22Rv1 (cell line): ENCODE measurements around the gene KCNAB1.

Experiments
- ZFX ChIP-seq: fragments of 450-650 bp; IDR thresholded peaks from 2 replicates; pipeline ENCODE4 v1.6.1; 2017; ENCODE audit warnings: antibody characterized with exemption, borderline replicate concordance
- TF ChIP-seq, protein P1 (sequence below): fragments of 450-650 bp; IDR thresholded peaks from 2 replicates; pipeline ENCODE4 v1.5.1; 2017; ENCODE audit warnings: mild to moderate bottlenecking

DNA sequence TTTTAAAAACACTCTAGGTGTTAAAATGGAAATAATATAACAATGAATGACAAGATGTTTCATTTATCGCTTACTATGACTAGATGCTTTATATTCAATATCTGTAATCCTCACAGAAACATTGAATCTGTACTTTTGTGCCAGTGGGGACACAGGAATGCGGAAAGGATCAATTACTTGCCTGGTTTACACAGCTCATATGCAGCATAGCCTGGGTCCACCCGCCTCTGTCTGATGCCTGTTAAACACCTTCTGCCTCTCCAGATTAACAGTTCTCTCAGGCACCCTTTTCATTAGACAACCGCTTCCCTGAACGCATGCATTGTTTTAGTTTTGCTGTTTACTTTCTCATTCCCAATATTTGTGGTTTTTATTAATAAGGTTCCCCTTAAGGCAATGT, 12.9 kb upstream of the KCNAB1 start:
- TF ChIP-seq, protein P1, sequence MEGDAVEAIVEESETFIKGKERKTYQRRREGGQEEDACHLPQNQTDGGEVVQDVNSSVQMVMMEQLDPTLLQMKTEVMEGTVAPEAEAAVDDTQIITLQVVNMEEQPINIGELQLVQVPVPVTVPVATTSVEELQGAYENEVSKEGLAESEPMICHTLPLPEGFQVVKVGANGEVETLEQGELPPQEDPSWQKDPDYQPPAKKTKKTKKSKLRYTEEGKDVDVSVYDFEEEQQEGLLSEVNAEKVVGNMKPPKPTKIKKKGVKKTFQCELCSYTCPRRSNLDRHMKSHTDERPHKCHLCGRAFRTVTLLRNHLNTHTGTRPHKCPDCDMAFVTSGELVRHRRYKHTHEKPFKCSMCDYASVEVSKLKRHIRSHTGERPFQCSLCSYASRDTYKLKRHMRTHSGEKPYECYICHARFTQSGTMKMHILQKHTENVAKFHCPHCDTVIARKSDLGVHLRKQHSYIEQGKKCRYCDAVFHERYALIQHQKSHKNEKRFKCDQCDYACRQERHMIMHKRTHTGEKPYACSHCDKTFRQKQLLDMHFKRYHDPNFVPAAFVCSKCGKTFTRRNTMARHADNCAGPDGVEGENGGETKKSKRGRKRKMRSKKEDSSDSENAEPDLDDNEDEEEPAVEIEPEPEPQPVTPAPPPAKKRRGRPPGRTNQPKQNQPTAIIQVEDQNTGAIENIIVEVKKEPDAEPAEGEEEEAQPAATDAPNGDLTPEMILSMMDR: no peak
- no peak for TF ChIP-seq ZFX
